Measurements from ENCODE around the gene SGSM2. TPM values are rescaled to one million over a fixed set of nuclear protein-coding genes. Genes with fewer than 3 reads are reported as not detected.

Gene SGSM2
- total and polyA plus RNA-seq, 9 donors, result 9.3 to 50.6 (median 42.4) TPM

- no peaks in the 10 kb centered on the region for H3K36me3 ChIP-seq
- H3K4me1 ChIP-seq (ENCODE audit: insufficient read depth), result peaks cover 3% of the 10 kb centered on the region
- TF ChIP-seq EP300 (IDR thresholded peaks at IDR 0.05) (no peak), POLR2A (IDR thresholded peaks at IDR 0.05) (no peak), CTCF (IDR thresholded peaks at IDR 0.05) (no peak)
- H3K4me3 ChIP-seq, result no peak overlapping the region
- H3K9me3 ChIP-seq, result no peaks in the 10 kb centered on the region
- DNase-seq, result no peak
- 51 to 82% (median 68%) methylated on average over 3 of the region's 3 CpGs for WGBS, 3 donors
- H3K27me3 ChIP-seq, result no peaks in the 10 kb centered on the region
- H3K27ac ChIP-seq, result no peak overlapping the region
- intact Hi-C loops (cut with DNase I), result no loop called here
These were observed 6.0 kb upstream of the SGSM2 start for GRCh38 chr17:2331303-2331702.

GRCh38 chr17:2335726-2336214 lies 1.5 kb upstream of the SGSM2 start:
- Histone ChIP-seq H3K4me1 (ENCODE audit: insufficient read depth) (peaks cover 5% of the 10 kb centered on the region), H3K4me3 (peak overlapping the region; percentile 76), H3K27ac (peak overlapping the region in 1 of 2 donors; percentile 73), H3K27me3 (no peaks in the 10 kb centered on the region), H3K9me3 (no peaks in the 10 kb centered on the region), H3K36me3 (no peaks in the 10 kb centered on the region)
- no peak for TF ChIP-seq EP300 (IDR thresholded peaks at IDR 0.05)
- TF ChIP-seq CTCF (IDR thresholded peaks at IDR 0.05), result no peak
- no peak for TF ChIP-seq POLR2A (IDR thresholded peaks at IDR 0.05)
- DNase-seq, result peak in 3 of 5 donors; percentile 42 to 53 (median 46)
- 0 to 3% (median 1%) methylated on average over 17 of the region's 17 CpGs for WGBS, 3 donors
- intact Hi-C loops (cut with DNase I), result no loop called here

GRCh38 chr17:2336215-2336851 lies 968 bp upstream of the SGSM2 start, which contains the start of gene TSR1:
TSR1 (minus strand) TSS chr17:2336457; CDS start chr17:2336427, 30 bp downstream.
- H3K4me1 ChIP-seq (ENCODE audit: insufficient read depth), result peaks cover 5% of the 10 kb centered on the region
- peak in 1 of 3 donors; percentile 27 for TF ChIP-seq CTCF (IDR thresholded peaks at IDR 0.05)
- no peak for TF ChIP-seq EP300 (IDR thresholded peaks at IDR 0.05)
- peak; percentile 79 for TF ChIP-seq POLR2A (IDR thresholded peaks at IDR 0.05)
- WGBS, 3 donors, result 0 to 1% (median 0%) methylated on average over 48 of the region's 48 CpGs
- H3K27ac ChIP-seq, result peak within 1 kb of the TSS; percentile 73 to 86
- peak; percentile 87 to 93 (median 90) for DNase-seq
- no peaks in the 10 kb centered on the region for H3K27me3 ChIP-seq
- peak within 1 kb of the TSS; percentile 76 for H3K4me3 ChIP-seq
- no peaks in the 10 kb centered on the region for H3K36me3 ChIP-seq
- H3K9me3 ChIP-seq, result no peaks in the 10 kb centered on the region
- intact Hi-C loops (cut with DNase I), result no loop called here

- peak; percentile 64 to 80 (median 72) for DNase-seq
- WGBS, 3 donors, result 0 to 1% (median 1%) methylated on average over 28 to 92 of the region's 92 CpGs
- H3K36me3 ChIP-seq, result no peaks in the 10 kb centered on the region
- H3K4me3 ChIP-seq, result peak overlapping the region; percentile 76
- TF ChIP-seq POLR2A (IDR thresholded peaks at IDR 0.05) (no peak), EP300 (IDR thresholded peaks at IDR 0.05) (no peak), CTCF (IDR thresholded peaks at IDR 0.05) (no peak)
- H3K27ac ChIP-seq, result peak overlapping the region; percentile 73 to 86
- H3K9me3 ChIP-seq, result no peaks in the 10 kb centered on the region
- no peaks in the 10 kb centered on the region for H3K27me3 ChIP-seq
- intact Hi-C loops (cut with DNase I), result no loop called here
- peaks cover 5% of the 10 kb centered on the region for H3K4me1 ChIP-seq (ENCODE audit: insufficient read depth)
These were observed 428 bp downstream of the SGSM2 start for GRCh38 chr17:2337544-2338314.
